ENCODE measurements around the gene EHF.

The EHF gene

GRCh38 chr11:34620202-34620601 lies 691 bp upstream of the EHF start:
- TF ChIP-seq CTCF (IDR thresholded peaks at IDR 0.05; ENCODE audit: control extremely low read depth, extremely low read depth, low read depth, missing control alignments): no peak
- CTCF ChIA-PET: no interaction called here
- POLR2A ChIA-PET: no interaction called here
- no peak for DNase-seq (ENCODE audit: extremely low spot score)

- no peak for TF ChIP-seq CTCF (IDR thresholded peaks at IDR 0.05; ENCODE audit: control extremely low read depth, extremely low read depth, low read depth, missing control alignments)
- ChIA-PET POLR2A (no interaction called here), CTCF (no interaction called here)
- no peak for DNase-seq (ENCODE audit: extremely low spot score)
Observed at GRCh38 chr11:34621876-34622275, 983 bp downstream of the EHF start.

- POLR2A ChIA-PET: no interaction called here
- CTCF ChIA-PET: interaction anchor here (1.7 kb wide), 1 partner anchor 12 kb away, joined by 4 read pairs; no protein-coding TSS in a partner anchor
- DNase-seq (ENCODE audit: extremely low spot score): peak; percentile 25
- TF ChIP-seq CTCF (IDR thresholded peaks at IDR 0.05; ENCODE audit: control extremely low read depth, extremely low read depth, low read depth, missing control alignments): no peak
Observed at GRCh38 chr11:34623463-34623862, 2.6 kb downstream of the EHF start.

- POLR2A ChIA-PET: interaction anchor here (0.7 kb wide), 1 partner anchor 84 kb away, joined by 3 read pairs; no protein-coding TSS in a partner anchor
- DNase-seq (ENCODE audit: extremely low spot score): peak; percentile 28
- CTCF ChIA-PET: interaction anchor here (1.3 to 1.7 kb wide), 2 partner anchors 11 to 17 kb away, joined by 4 to 5 read pairs; no protein-coding TSS in a partner anchor
- TF ChIP-seq CTCF (IDR thresholded peaks at IDR 0.05; ENCODE audit: control extremely low read depth, extremely low read depth, low read depth, missing control alignments): no peak
Observed at GRCh38 chr11:34624069-34624468, 3.2 kb downstream of the EHF start.

GRCh38 chr11:34625576-34625975 lies 4.7 kb downstream of the EHF start:
- no peak for DNase-seq (ENCODE audit: extremely low spot score)
- no peak for TF ChIP-seq CTCF (IDR thresholded peaks at IDR 0.05; ENCODE audit: control extremely low read depth, extremely low read depth, low read depth, missing control alignments)
- POLR2A ChIA-PET: interaction anchor here (0.6 kb wide), 1 partner anchor 10 kb away, joined by 3 read pairs; no protein-coding TSS in a partner anchor
- CTCF ChIA-PET: interaction anchor here (1.0 to 2.2 kb wide), 3 partner anchors 15 to 62 kb away, joined by 3 to 6 read pairs (median 5); no protein-coding TSS in a partner anchor

GRCh38 chr11:34626393-34626792 lies 5.5 kb downstream of the EHF start:
- no peak for TF ChIP-seq CTCF (IDR thresholded peaks at IDR 0.05; ENCODE audit: control extremely low read depth, extremely low read depth, low read depth, missing control alignments)
- ChIA-PET CTCF (interaction anchor here (0.8 to 2.2 kb wide), 3 partner anchors 14 to 62 kb away, joined by 3 to 6 read pairs (median 3); no protein-coding TSS in a partner anchor), POLR2A (no interaction called here)
- DNase-seq (ENCODE audit: extremely low spot score): no peak
